GM19467 (cell line): Measurements from ENCODE around the gene CHD5.
"Not testable (repeated sequence)": the region's sequence is repeated elsewhere in the genome, so short reads cannot be mapped to it uniquely, and the experiment has no call there.

Experiments used
- ATAC-seq: cut with Tn5 transposase; IDR thresholded peaks from one replicate; pipeline ENCODE4 v1.9.1; 2021; ENCODE audit warnings: mild to moderate bottlenecking, moderate library complexity; ENCODE audit not compliant: unreplicated experiment

CHD5 gene

DNA sequence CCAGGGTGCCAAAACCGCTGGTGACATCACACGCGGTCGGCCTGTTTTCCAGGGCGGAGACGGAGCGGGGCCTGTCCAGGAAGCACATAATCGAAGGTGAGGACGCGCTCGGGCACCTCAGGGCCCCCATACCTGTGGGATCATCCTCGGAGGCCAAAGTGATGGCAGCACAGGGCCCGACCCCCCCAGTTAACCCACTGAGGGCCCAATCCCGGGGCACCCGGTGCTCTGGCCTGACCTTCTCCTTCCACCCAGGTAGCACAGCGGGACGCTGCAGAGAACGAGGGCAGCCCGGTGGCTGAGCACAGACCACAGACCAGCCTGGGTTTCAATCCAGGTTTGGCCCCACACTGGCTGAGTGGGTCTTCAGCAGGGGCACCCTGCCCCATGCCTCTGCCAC lies 91.2 kb downstream of the CHD5 start:
- ATAC-seq, result no peak

GRCh38 chr1:6087958-6088357 lies 92.2 kb downstream of the CHD5 start:
- no peak for ATAC-seq

- no peak for ATAC-seq
Observed at GRCh38 chr1:6087377-6087772, 92.7 kb downstream of the CHD5 start.

DNA sequence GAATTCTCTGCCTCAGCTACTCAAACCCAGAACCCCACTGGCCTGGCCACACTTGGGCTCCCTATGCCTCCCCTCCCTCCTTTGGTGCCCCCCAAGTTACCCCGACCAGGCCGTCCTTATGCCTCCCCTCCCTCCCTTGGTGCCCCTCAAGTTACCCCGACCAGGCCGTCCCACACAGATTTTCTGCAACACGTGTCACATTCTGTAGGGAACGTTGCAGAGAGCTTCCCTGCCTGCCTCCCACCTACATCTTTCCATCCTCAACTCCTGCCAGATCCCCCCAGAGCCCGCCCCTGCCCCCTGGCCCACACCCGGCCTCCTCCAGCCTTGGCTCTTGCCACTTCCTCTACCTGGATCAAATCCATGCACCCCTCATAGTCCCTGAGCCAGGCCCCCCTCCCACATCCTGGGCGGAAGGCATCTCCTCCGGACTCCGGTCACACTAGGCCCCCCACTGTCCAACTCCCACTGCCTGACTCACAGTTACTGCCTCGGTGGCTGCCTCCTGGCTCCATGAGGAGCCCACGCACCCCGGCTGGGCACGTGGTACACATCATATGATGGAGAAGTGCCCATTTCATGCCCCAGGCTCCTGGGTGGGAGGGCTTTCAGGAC lies 93.3 kb downstream of the CHD5 start:
- ATAC-seq, result no peak

GRCh38 chr1:6086358-6086757 lies 93.8 kb downstream of the CHD5 start:
- ATAC-seq, result no peak

DNA sequence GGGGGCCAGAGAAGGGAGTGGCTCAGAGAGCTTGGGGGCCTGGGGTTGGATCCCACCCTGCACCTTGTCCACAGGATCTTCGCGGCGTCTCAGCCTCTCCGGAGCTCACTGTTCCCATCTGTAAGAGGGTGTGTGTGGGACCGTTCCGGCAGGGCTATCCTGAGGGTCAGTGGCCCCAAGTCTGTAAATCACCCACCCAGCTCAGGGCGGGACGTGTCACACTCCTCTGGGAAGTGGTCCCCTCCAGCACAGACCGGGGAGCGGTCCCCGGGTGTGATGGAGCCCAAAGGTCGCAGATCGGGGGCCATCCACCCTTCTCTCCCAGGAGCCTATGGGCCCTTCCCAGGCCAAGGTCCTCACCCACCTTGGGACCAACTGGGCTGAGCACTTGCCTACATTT lies 94.5 kb downstream of the CHD5 start:
- ATAC-seq, result no peak

GRCh38 chr1:6084781-6085495 lies 95.2 kb downstream of the CHD5 start:
- ATAC-seq, result no peak

- ATAC-seq, result no peak
Observed at GRCh38 chr1:6083801-6084446, 96.2 kb downstream of the CHD5 start.

GRCh38 chr1:6083385-6083784 lies 96.7 kb downstream of the CHD5 start:
- ATAC-seq, result no peak

- ATAC-seq, result no peak
Observed at GRCh38 chr1:6082430-6082971, 97.6 kb downstream of the CHD5 start.

- ATAC-seq, result no peak
Observed at GRCh38 chr1:6081901-6082300, 98.2 kb downstream of the CHD5 start.

DNA sequence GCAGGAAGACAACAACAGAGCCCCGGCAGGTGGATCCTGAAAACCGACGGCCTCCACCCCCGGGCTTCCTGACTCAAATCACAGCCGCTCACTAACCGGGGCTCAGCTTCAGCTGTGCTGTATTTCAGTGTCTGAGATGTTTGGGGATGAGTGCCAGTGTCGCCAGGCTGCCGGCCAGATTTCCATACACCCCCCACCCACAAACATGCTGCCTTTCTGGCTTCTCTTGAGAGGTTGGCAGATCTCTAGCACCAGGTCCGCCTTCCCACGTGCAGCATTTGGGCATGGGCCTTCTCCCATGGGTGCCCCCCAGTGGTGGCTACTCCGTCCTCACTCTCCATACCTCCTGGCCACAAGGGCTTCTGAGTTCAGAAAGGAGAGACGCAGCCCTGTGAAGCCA lies 99.7 kb downstream of the CHD5 start:
- ATAC-seq, result no peak

- ATAC-seq, result no peak
Observed at GRCh38 chr1:6077919-6078318, 102.2 kb downstream of the CHD5 start.

- no peak for ATAC-seq
Observed at GRCh38 chr1:6077506-6077905, 102.6 kb downstream of the CHD5 start.

DNA sequence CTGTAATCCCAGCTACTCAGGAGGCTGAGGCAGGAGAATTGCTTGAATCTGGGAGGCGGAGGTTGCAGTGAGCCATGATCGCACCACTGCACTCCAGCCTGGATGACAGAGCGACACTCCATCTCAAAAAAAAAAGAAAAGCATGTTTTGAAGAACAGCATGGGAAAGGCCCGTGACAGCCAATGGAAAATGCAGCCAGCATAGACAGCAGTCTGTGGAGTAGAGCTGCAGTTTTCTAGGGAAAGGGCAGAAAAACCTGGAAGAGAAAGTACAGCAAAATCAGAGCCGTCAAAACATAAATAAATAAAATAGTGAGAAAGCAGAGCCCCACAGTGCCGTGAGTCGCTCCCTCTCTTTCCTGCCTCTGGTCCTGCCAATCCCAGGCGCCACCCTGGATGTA lies 103.1 kb downstream of the CHD5 start:
- ATAC-seq, result not testable (repeated sequence)

- no peak for ATAC-seq
Observed at GRCh38 chr1:6075748-6076147, 104.4 kb downstream of the CHD5 start.

- ATAC-seq, result no peak
Observed at GRCh38 chr1:6074192-6074901, 105.8 kb downstream of the CHD5 start.

GRCh38 chr1:6073480-6074053 lies 106.6 kb downstream of the CHD5 start:
- no peak for ATAC-seq

GRCh38 chr1:6072774-6073479 lies 107.2 kb downstream of the CHD5 start:
- ATAC-seq, result no peak

DNA sequence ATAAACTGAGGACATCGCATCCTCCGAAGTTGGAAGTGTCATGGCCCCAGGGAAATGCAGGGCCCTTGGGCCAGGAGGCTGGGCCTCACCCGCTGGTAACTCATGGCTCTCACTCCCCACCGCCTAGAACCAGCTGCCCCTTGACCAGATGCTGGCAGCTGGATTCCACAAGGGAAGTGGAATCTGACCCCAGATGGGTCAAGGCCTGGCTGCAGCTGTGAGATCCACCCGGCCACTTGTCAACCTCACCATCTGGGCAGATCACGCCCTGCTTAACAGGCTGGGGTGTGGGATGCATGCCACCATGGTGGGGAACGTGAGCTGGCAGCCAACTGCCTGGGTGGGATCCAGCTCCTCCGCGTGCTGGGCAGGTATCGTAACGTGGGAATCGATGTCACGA lies 108.9 kb downstream of the CHD5 start:
- no peak for ATAC-seq
